SU-DHL-6 (cell line): ENCODE results near the gene PRPSAP1.

Experiments
- H2AFZ ChIP-seq: fragments of 200-600 bp; sonication (generic); 2 replicates; pipeline ENCODE4 v1.6.1; 2014; ENCODE audit warnings: low read depth, mild to moderate bottlenecking, moderate library complexity, mixed read lengths, antibody characterized with exemption, low read length; ENCODE audit not compliant: severe bottlenecking
- H3F3A ChIP-seq: fragments of 200-600 bp; shearing (Covaris generic); 2 replicates; pipeline ENCODE4 v1.6.0; 2016; ENCODE audit warnings: antibody characterized with exemption, mild to moderate bottlenecking; ENCODE audit not compliant: insufficient read depth
- H3K27ac ChIP-seq: fragments of 200-600 bp; sonication (generic); 2 replicates; pipeline ENCODE4 v1.5.1; 2016; ENCODE audit warnings: low read depth, mild to moderate bottlenecking, low read length, moderate library complexity, mixed read lengths
- H3K27me3 ChIP-seq: fragments of 200-600 bp; sonication (generic), shearing (Covaris generic); 2 replicates; pipeline ENCODE4 v1.6.0; 2014; ENCODE audit warnings: mild to moderate bottlenecking, low read length
- H3K36me3 ChIP-seq: fragments of 200-600 bp; sonication (generic); 2 replicates; pipeline ENCODE4 v1.6.1; 2014; ENCODE audit warnings: mild to moderate bottlenecking, low read length, mixed read lengths
- H3K4me2 ChIP-seq: fragments of 300-600, 200-600 bp; shearing (Covaris generic), sonication (generic); 2 replicates; pipeline ENCODE4 v1.6.0; 2014; ENCODE audit warnings: low read length, low read depth, mild to moderate bottlenecking; ENCODE audit not compliant: poor library complexity, severe bottlenecking
- H3K4me3 ChIP-seq: fragments of 200-600 bp; sonication (generic); 2 replicates; pipeline ENCODE4 v1.5.1; 2014; ENCODE audit warnings: antibody characterized with exemption, low read length, mild to moderate bottlenecking, mixed read lengths; ENCODE audit not compliant: insufficient read depth, poor library complexity, severe bottlenecking
- H3K79me2 ChIP-seq: fragments of 200-600 bp; sonication (generic); 2 replicates; pipeline ENCODE4 v1.6.1; 2014; ENCODE audit warnings: mild to moderate bottlenecking, low read length, moderate library complexity; ENCODE audit not compliant: insufficient read depth
- H3K9ac ChIP-seq: fragments of 200-600 bp; sonication (generic); 2 replicates; pipeline ENCODE4 v1.7.0; 2014; ENCODE audit warnings: mild to moderate bottlenecking, low read length
- H3K9me2 ChIP-seq: fragments of 200-600 bp; sonication (generic); replicated peaks from 2 replicates; pipeline ENCODE4 v1.6.1; 2014; ENCODE audit warnings: low read length; ENCODE audit not compliant: insufficient read depth
- H3K9me3 ChIP-seq: fragments of 200-600 bp; sonication (generic); 2 replicates; pipeline ENCODE4 v1.6.1; 2014; ENCODE audit warnings: low read length, mixed read lengths; ENCODE audit not compliant: insufficient read depth
- H4K20me1 ChIP-seq: fragments of 200-600 bp; sonication (generic); 2 replicates; pipeline ENCODE4 v1.6.1; 2014; ENCODE audit warnings: low read depth, mild to moderate bottlenecking, antibody characterized with exemption, low read length, moderate library complexity, mixed read lengths
- CTCF ChIP-seq: fragments of 200-600 bp; sonication (generic); IDR thresholded peaks from one replicate; pipeline ENCODE4 v1.5.1; 2017; ENCODE audit warnings: antibody characterized with exemption, mild to moderate bottlenecking, low read length, moderate library complexity; ENCODE audit not compliant: insufficient read depth, poor library complexity, severe bottlenecking
- EZH2phosphoT487 ChIP-seq: fragments of 200-600 bp; sonication (generic), shearing (Covaris generic); conservative IDR thresholded peaks from 2 replicates; pipeline ENCODE4 v1.6.1; 2018; ENCODE audit warnings: mild to moderate bottlenecking, antibody characterized with exemption, low read length, moderate library complexity, mixed read lengths

The PRPSAP1 gene

DNA sequence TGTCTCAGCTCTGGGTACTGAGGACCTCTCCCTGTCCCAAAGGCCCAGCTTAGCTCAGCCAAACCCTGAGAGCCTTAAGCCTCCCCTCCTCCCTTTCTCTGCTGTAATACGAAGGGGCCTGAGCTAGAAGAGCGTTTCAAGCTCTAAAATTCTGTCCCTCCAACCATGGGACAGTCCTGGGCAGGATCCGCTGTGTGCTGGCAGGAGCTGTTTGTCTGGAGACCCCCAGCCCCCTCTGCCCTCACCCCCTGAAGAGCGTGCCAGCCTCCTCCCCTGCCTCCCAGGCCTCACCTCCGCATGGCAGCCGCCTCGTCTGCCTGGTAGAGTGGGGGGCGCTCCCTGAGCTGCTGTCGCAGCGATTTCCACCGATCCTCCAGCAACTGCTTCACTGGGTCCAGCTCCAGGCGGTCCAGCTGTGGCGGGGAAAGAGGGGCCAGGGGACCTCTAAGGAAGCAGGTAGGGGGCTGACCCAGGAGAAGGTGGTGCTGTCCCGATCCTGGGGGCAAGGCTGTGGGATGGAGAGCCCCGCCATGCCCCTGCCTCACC lies 73.9 kb downstream of the PRPSAP1 start:
- Histone ChIP-seq H2AFZ (no peak overlapping the region), H3K27me3 (no peaks in the 10 kb centered on the region), H3K4me2 (no peak overlapping the region), H3K9ac (no peak overlapping the region), H3K4me3 (no peak overlapping the region), H3F3A (no peaks in the 10 kb centered on the region; the same call in 1 of the 2 replicates), H3K9me2 (no peaks in the 10 kb centered on the region), H4K20me1 (no peaks in the 10 kb centered on the region), H3K36me3 (no peaks in the 10 kb centered on the region), H3K27ac (no peak overlapping the region), H3K79me2 (no peaks in the 10 kb centered on the region), H3K9me3 (no peaks in the 10 kb centered on the region)
- TF ChIP-seq CTCF (no peak), EZH2phosphoT487 (no peak)

DNA sequence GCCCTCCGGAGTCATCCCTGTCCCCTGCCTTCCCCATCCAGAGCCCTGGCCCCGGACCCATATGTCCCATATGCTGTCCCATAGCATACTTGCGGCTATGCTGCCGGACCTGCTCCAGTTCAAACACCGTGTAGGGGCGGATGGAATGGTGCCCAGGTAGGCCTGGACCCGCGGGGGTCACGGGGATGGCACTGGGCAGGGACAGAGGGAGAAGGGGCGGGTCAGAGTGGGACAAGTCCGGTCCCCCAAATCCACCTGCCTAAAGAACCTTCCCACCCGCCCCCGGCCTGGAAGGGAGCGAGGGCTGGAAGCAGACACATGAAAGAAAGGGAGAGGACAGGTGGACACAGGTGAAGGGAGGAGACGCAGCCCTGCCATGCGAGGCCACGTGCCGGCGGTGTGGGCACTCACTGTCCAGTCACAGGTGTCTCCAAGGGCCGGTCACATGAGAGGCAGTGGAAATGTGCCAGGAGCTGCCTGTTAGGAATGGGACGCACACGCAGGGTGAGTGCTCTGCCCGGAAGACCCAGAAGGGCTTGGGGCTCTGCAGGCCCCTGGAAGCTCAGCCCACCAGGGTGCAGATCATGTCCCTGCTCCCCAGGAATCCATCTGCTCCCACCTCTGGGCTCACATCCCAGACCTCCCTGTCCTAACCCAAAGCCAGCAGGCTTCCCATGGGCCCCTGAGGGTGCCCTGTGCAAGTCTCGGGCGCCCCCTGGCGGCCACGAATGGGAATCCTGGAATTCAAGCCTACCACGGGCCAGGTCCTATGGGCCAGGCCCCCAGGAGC lies 74.6 kb downstream of the PRPSAP1 start:
- Histone ChIP-seq H3K4me2 (no peak overlapping the region), H3K36me3 (no peaks in the 10 kb centered on the region), H3F3A (no peaks in the 10 kb centered on the region; the same call in 1 of the 2 replicates), H3K9ac (no peak overlapping the region), H3K27ac (no peak overlapping the region), H3K9me2 (no peaks in the 10 kb centered on the region), H3K4me3 (no peak overlapping the region), H2AFZ (no peak overlapping the region), H3K27me3 (no peaks in the 10 kb centered on the region), H4K20me1 (no peaks in the 10 kb centered on the region), H3K9me3 (no peaks in the 10 kb centered on the region), H3K79me2 (no peaks in the 10 kb centered on the region)
- TF ChIP-seq EZH2phosphoT487 (no peak), CTCF (peak; percentile 94)

GRCh38 chr17:76278268-76278908 lies 75.3 kb downstream of the PRPSAP1 start:
- H4K20me1 ChIP-seq: no peaks in the 10 kb centered on the region
- peaks cover 4% of the 10 kb centered on the region for H3F3A ChIP-seq
- H3K9ac ChIP-seq: no peak overlapping the region
- no peak overlapping the region for H3K4me3 ChIP-seq
- H3K36me3 ChIP-seq: no peaks in the 10 kb centered on the region
- no peaks in the 10 kb centered on the region for H3K9me3 ChIP-seq
- H3K27me3 ChIP-seq: no peaks in the 10 kb centered on the region
- no peaks in the 10 kb centered on the region for H3K79me2 ChIP-seq
- H2AFZ ChIP-seq: no peak overlapping the region
- TF ChIP-seq EZH2phosphoT487: no peak
- no peak for TF ChIP-seq CTCF
- H3K9me2 ChIP-seq: no peaks in the 10 kb centered on the region
- H3K4me2 ChIP-seq: no peak overlapping the region
- H3K27ac ChIP-seq: no peak overlapping the region
